ENCODE measurements around the gene ATXN7. TPM values are rescaled to one million over a fixed set of nuclear protein-coding genes. Genes with fewer than 3 reads are reported as not detected.

Gene ATXN7
- total and polyA plus RNA-seq, 5 donors from 2014 or later: 20.0 to 249 (median 25.3) TPM

GRCh38 chr3:64042952-64043351 lies 179.3 kb downstream of the ATXN7 start:
- Histone ChIP-seq H3K4me3 (ENCODE audit: low read depth, low read length) (no peak overlapping the region), H3K9me3 (ENCODE audit: control insufficient read depth in 2 of 2, low read length in 2 of 2) (no peaks in the 10 kb centered on the region), H3K27me3 (ENCODE audit: control insufficient read depth, insufficient read depth, low read length) (peaks cover 15% of the 10 kb centered on the region), H3K36me3 (ENCODE audit: control insufficient read depth, insufficient read depth, low read length) (no peaks in the 10 kb centered on the region), H3K27ac (ENCODE audit: insufficient read depth, low read length, poor library complexity, severe bottlenecking) (no peak overlapping the region), H3K4me1 (ENCODE audit: control insufficient read depth, insufficient read depth, low read length, poor library complexity, severe bottlenecking) (no peaks in the 10 kb centered on the region)
- Mint-ChIP-seq H3K4me1 (no peaks in the 10 kb centered on the region), H3K4me3 (no peak overlapping the region), H3K9me3 (peaks cover 0 to 4% (median 0%) of the 10 kb centered on the region in 7 donors), H3K27ac (no peak overlapping the region), H3K27me3 (peaks cover 45% of the 10 kb centered on the region), H3K36me3 (no peaks in the 10 kb centered on the region)
- ATAC-seq (ENCODE audit: low read depth in 2 of 2) (no peak), DNase-seq (no peak)

GRCh38 chr3:64046592-64046991 lies 182.9 kb downstream of the ATXN7 start:
- no peak for DNase-seq
- Histone ChIP-seq H3K4me3 (ENCODE audit: low read depth, low read length) (no peak overlapping the region), H3K4me1 (ENCODE audit: control insufficient read depth, insufficient read depth, low read length, poor library complexity, severe bottlenecking) (no peaks in the 10 kb centered on the region), H3K9me3 (ENCODE audit: control insufficient read depth in 2 of 2, low read length in 2 of 2) (no peaks in the 10 kb centered on the region), H3K27me3 (ENCODE audit: control insufficient read depth, insufficient read depth, low read length) (peaks cover 10% of the 10 kb centered on the region), H3K27ac (ENCODE audit: insufficient read depth, low read length, poor library complexity, severe bottlenecking) (no peak overlapping the region), H3K36me3 (ENCODE audit: control insufficient read depth, insufficient read depth, low read length) (no peaks in the 10 kb centered on the region)
- no peak for ATAC-seq (ENCODE audit: low read depth in 2 of 2)
- peaks cover 0 to 5% (median 0%) of the 10 kb centered on the region in 7 donors for H3K9me3 Mint-ChIP-seq
- peaks cover 38% of the 10 kb centered on the region for H3K27me3 Mint-ChIP-seq
- no peak overlapping the region for H3K27ac Mint-ChIP-seq
- no peaks in the 10 kb centered on the region for H3K36me3 Mint-ChIP-seq
- H3K4me3 Mint-ChIP-seq: no peak overlapping the region
- H3K4me1 Mint-ChIP-seq: no peaks in the 10 kb centered on the region

GRCh38 chr3:64046996-64047594 lies 183.4 kb downstream of the ATXN7 start:
- no peak overlapping the region for H3K27ac ChIP-seq (ENCODE audit: insufficient read depth, low read length, poor library complexity, severe bottlenecking)
- Mint-ChIP-seq H3K36me3 (no peaks in the 10 kb centered on the region), H3K27me3 (peaks cover 34% of the 10 kb centered on the region), H3K4me1 (no peaks in the 10 kb centered on the region), H3K27ac (no peak overlapping the region), H3K9me3 (peaks cover 0 to 5% (median 0%) of the 10 kb centered on the region in 7 donors), H3K4me3 (no peak overlapping the region)
- no peaks in the 10 kb centered on the region for H3K9me3 ChIP-seq (ENCODE audit: control insufficient read depth in 2 of 2, low read length in 2 of 2)
- no peaks in the 10 kb centered on the region for H3K36me3 ChIP-seq (ENCODE audit: control insufficient read depth, insufficient read depth, low read length)
- H3K4me3 ChIP-seq (ENCODE audit: low read depth, low read length): no peak overlapping the region
- peaks cover 10% of the 10 kb centered on the region for H3K27me3 ChIP-seq (ENCODE audit: control insufficient read depth, insufficient read depth, low read length)
- no peaks in the 10 kb centered on the region for H3K4me1 ChIP-seq (ENCODE audit: control insufficient read depth, insufficient read depth, low read length, poor library complexity, severe bottlenecking)
- DNase-seq (no peak), ATAC-seq (ENCODE audit: low read depth in 2 of 2) (no peak)

- Histone ChIP-seq H3K27me3 (ENCODE audit: control insufficient read depth, insufficient read depth, low read length) (peaks cover 10% of the 10 kb centered on the region), H3K4me3 (ENCODE audit: low read depth, low read length) (no peak overlapping the region), H3K27ac (ENCODE audit: insufficient read depth, low read length, poor library complexity, severe bottlenecking) (no peak overlapping the region), H3K4me1 (ENCODE audit: control insufficient read depth, insufficient read depth, low read length, poor library complexity, severe bottlenecking) (no peaks in the 10 kb centered on the region), H3K36me3 (ENCODE audit: control insufficient read depth, insufficient read depth, low read length) (no peaks in the 10 kb centered on the region), H3K9me3 (ENCODE audit: control insufficient read depth in 2 of 2, low read length in 2 of 2) (no peaks in the 10 kb centered on the region)
- ATAC-seq (ENCODE audit: low read depth in 2 of 2) (no peak), DNase-seq (no peak)
- Mint-ChIP-seq H3K27ac (no peak overlapping the region), H3K9me3 (peaks cover 0 to 5% (median 0%) of the 10 kb centered on the region in 7 donors), H3K27me3 (peaks cover 32% of the 10 kb centered on the region), H3K36me3 (no peaks in the 10 kb centered on the region), H3K4me1 (no peaks in the 10 kb centered on the region), H3K4me3 (no peak overlapping the region)
Measured at GRCh38 chr3:64047787-64048186, 184.1 kb downstream of the ATXN7 start.

GRCh38 chr3:64048631-64049061 lies 185.0 kb downstream of the ATXN7 start:
- Histone ChIP-seq H3K27me3 (ENCODE audit: control insufficient read depth, insufficient read depth, low read length) (peaks cover 12% of the 10 kb centered on the region), H3K36me3 (ENCODE audit: control insufficient read depth, insufficient read depth, low read length) (no peaks in the 10 kb centered on the region), H3K27ac (ENCODE audit: insufficient read depth, low read length, poor library complexity, severe bottlenecking) (no peak overlapping the region), H3K4me3 (ENCODE audit: low read depth, low read length) (no peak overlapping the region), H3K9me3 (ENCODE audit: control insufficient read depth in 2 of 2, low read length in 2 of 2) (no peaks in the 10 kb centered on the region), H3K4me1 (ENCODE audit: control insufficient read depth, insufficient read depth, low read length, poor library complexity, severe bottlenecking) (no peaks in the 10 kb centered on the region)
- Mint-ChIP-seq H3K9me3 (peaks cover 0 to 5% (median 0%) of the 10 kb centered on the region in 7 donors), H3K36me3 (no peaks in the 10 kb centered on the region), H3K27me3 (peaks cover 28% of the 10 kb centered on the region), H3K4me3 (no peak overlapping the region), H3K27ac (no peak overlapping the region), H3K4me1 (no peaks in the 10 kb centered on the region)
- no peak for DNase-seq
- ATAC-seq (ENCODE audit: low read depth in 2 of 2): no peak

- Histone ChIP-seq H3K27me3 (ENCODE audit: control insufficient read depth, insufficient read depth, low read length) (peaks cover 10% of the 10 kb centered on the region), H3K4me3 (ENCODE audit: low read depth, low read length) (no peak overlapping the region), H3K9me3 (ENCODE audit: control insufficient read depth in 2 of 2, low read length in 2 of 2) (no peaks in the 10 kb centered on the region), H3K36me3 (ENCODE audit: control insufficient read depth, insufficient read depth, low read length) (no peaks in the 10 kb centered on the region), H3K4me1 (ENCODE audit: control insufficient read depth, insufficient read depth, low read length, poor library complexity, severe bottlenecking) (no peaks in the 10 kb centered on the region), H3K27ac (ENCODE audit: insufficient read depth, low read length, poor library complexity, severe bottlenecking) (no peak overlapping the region)
- no peak overlapping the region for H3K4me3 Mint-ChIP-seq
- ATAC-seq (ENCODE audit: low read depth in 2 of 2) (no peak), DNase-seq (no peak)
- H3K27ac Mint-ChIP-seq: no peak overlapping the region
- H3K9me3 Mint-ChIP-seq: peaks cover 0 to 5% (median 0%) of the 10 kb centered on the region in 7 donors
- peaks cover 24% of the 10 kb centered on the region for H3K27me3 Mint-ChIP-seq
- no peaks in the 10 kb centered on the region for H3K4me1 Mint-ChIP-seq
- no peaks in the 10 kb centered on the region for H3K36me3 Mint-ChIP-seq
Measured at GRCh38 chr3:64049136-64049535, 185.5 kb downstream of the ATXN7 start.

GRCh38 chr3:64049832-64050231 lies 186.2 kb downstream of the ATXN7 start:
- peaks cover 23% of the 10 kb centered on the region for H3K27me3 Mint-ChIP-seq
- Histone ChIP-seq H3K27me3 (ENCODE audit: control insufficient read depth, insufficient read depth, low read length) (peaks cover 11% of the 10 kb centered on the region), H3K36me3 (ENCODE audit: control insufficient read depth, insufficient read depth, low read length) (no peaks in the 10 kb centered on the region), H3K9me3 (ENCODE audit: control insufficient read depth in 2 of 2, low read length in 2 of 2) (no peaks in the 10 kb centered on the region), H3K27ac (ENCODE audit: insufficient read depth, low read length, poor library complexity, severe bottlenecking) (no peak overlapping the region), H3K4me1 (ENCODE audit: control insufficient read depth, insufficient read depth, low read length, poor library complexity, severe bottlenecking) (no peaks in the 10 kb centered on the region), H3K4me3 (ENCODE audit: low read depth, low read length) (no peak overlapping the region)
- no peak overlapping the region for H3K4me3 Mint-ChIP-seq
- no peaks in the 10 kb centered on the region for H3K36me3 Mint-ChIP-seq
- peaks cover 0 to 5% (median 0%) of the 10 kb centered on the region in 7 donors for H3K9me3 Mint-ChIP-seq
- ATAC-seq (ENCODE audit: low read depth in 2 of 2): no peak
- no peak overlapping the region for H3K27ac Mint-ChIP-seq
- H3K4me1 Mint-ChIP-seq: no peaks in the 10 kb centered on the region
- no peak for DNase-seq
